Measurements from ENCODE around the gene ISCA2. TPM values are rescaled to one million over a fixed set of nuclear protein-coding genes. Genes with fewer than 3 reads are reported as not detected.

The ISCA2 gene
- polyA plus RNA-seq, 1 donor (not counting 4 experiments of a cell fraction or from before 2014, with no cell fraction given) = 33.0 TPM

DNA sequence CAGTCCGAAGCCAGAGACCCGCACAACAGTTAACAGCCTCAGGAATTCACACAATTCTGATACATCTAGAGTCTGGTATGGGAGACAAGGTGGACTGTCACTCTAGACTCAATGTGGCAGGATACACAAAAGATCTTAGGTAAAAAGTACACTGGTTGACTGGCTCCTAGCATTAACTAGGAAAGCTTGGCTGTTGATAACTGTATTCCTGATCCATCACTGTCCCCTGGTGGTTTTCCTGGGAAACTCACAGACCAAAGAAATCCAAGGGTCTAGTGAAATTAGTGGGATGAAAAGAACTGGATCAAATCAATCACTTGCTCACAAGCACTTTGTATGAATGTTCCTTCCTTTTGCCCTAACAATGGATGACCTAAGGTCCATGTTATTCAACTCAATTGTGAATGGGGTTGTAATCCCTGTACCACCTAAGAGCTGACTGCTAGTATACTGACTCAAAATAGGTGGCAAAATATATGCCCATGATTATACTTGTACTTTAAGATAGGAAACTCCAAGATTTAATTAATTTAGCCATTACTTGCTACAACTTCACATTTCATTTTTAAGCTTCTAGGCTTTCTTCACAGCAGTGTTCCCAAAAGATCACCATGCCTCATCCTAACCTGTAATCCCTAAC is 14.4 kb upstream of the ISCA2 start:
- H3K4me3 ChIP-seq (ENCODE audit: control insufficient read depth in 2 of 3, extremely low read depth in 1 of 3, insufficient read depth in 2 of 3, low read depth in 1 of 3, low read length in 3 of 3) = no peak overlapping the region
- H3K27me3 ChIP-seq (ENCODE audit: control insufficient read depth, extremely low read depth, insufficient read depth, low read length) = no peaks in the 10 kb centered on the region
- no peaks in the 10 kb centered on the region for H3K9me3 ChIP-seq (ENCODE audit: control insufficient read depth, low read depth, low read length)
- FAIRE-seq (peak; percentile 13), DNase-seq (ENCODE audit: low read depth, low spot score) (no peak)
- no peaks in the 10 kb centered on the region for H3K79me2 ChIP-seq (ENCODE audit: control insufficient read depth, insufficient read depth, low read length)
- no peaks in the 10 kb centered on the region for H4K20me1 ChIP-seq (ENCODE audit: control insufficient read depth, extremely low read depth, insufficient read depth, low read length)
- H3K4me2 ChIP-seq (ENCODE audit: control insufficient read depth, extremely low read depth, insufficient read depth, low read depth, low read length) = no peak overlapping the region
- TF ChIP-seq EZH2 (IDR thresholded peaks at IDR 0.05; ENCODE audit: low read length) = no peak
- TF ChIP-seq, protein P1, sequence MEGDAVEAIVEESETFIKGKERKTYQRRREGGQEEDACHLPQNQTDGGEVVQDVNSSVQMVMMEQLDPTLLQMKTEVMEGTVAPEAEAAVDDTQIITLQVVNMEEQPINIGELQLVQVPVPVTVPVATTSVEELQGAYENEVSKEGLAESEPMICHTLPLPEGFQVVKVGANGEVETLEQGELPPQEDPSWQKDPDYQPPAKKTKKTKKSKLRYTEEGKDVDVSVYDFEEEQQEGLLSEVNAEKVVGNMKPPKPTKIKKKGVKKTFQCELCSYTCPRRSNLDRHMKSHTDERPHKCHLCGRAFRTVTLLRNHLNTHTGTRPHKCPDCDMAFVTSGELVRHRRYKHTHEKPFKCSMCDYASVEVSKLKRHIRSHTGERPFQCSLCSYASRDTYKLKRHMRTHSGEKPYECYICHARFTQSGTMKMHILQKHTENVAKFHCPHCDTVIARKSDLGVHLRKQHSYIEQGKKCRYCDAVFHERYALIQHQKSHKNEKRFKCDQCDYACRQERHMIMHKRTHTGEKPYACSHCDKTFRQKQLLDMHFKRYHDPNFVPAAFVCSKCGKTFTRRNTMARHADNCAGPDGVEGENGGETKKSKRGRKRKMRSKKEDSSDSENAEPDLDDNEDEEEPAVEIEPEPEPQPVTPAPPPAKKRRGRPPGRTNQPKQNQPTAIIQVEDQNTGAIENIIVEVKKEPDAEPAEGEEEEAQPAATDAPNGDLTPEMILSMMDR (optimal IDR thresholded peaks at IDR 0.05 in 1 of 3, IDR thresholded peaks at IDR 0.05 in 1 of 3, conservative IDR thresholded peaks at IDR 0.05 in 1 of 3; ENCODE audit: extremely low read depth in 1 of 3, insufficient read depth in 2 of 3, low read length in 3 of 3) = peak; percentile 44 to 53 (median 50)
- no peak overlapping the region for H3K27ac ChIP-seq (ENCODE audit: control insufficient read depth, insufficient read depth, low read length)
- H3K36me3 ChIP-seq (ENCODE audit: control insufficient read depth in 2 of 2, extremely low read depth in 1 of 2, insufficient read depth in 2 of 2, low read length in 2 of 2) = peaks cover 33 to 41% of the 10 kb centered on the region in 2 experiments
- no peak overlapping the region for H3K9ac ChIP-seq (ENCODE audit: control insufficient read depth, extremely low read depth, insufficient read depth, low read length)
- peaks cover 4% of the 10 kb centered on the region for H3K4me1 ChIP-seq (ENCODE audit: control insufficient read depth, extremely low read depth, insufficient read depth, low read length)
- dilution Hi-C loops (cut with MboI; ENCODE audit: extremely low pct_ligation_motif_present, low sequenced_read_pairs) = no loop called here
- no peaks in the 10 kb centered on the region for H3K9me1 ChIP-seq (ENCODE audit: control insufficient read depth, extremely low read depth, insufficient read depth, low read length)
- H2AFZ ChIP-seq (ENCODE audit: control insufficient read depth, low read length) = no peak overlapping the region

DNA sequence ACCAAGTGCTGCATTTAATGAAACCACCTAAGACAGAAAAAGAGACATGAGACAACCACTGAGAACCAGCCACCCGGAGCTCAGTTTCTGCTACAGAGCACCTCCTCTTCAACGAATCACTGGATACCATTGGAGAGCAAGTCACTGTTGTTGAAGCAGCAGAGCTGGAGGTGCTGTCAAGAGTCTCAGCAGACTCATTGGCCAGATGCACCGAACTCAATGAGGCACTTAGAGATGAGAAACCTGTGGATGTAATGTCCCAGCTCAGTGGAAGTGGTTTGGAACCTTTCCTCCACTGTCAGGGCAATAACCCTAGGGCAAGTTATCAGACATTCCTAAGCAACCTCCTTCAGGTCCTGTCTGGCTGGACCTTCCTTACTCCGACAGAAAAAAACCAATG is 13.5 kb upstream of the ISCA2 start:
- dilution Hi-C loops (cut with MboI; ENCODE audit: extremely low pct_ligation_motif_present, low sequenced_read_pairs) = no loop called here
- Histone ChIP-seq H3K9me3 (ENCODE audit: control insufficient read depth, low read depth, low read length) (no peaks in the 10 kb centered on the region), H3K36me3 (ENCODE audit: control insufficient read depth in 2 of 2, extremely low read depth in 1 of 2, insufficient read depth in 2 of 2, low read length in 2 of 2) (peaks cover 38 to 41% of the 10 kb centered on the region in 2 experiments), H3K79me2 (ENCODE audit: control insufficient read depth, insufficient read depth, low read length) (no peaks in the 10 kb centered on the region), H4K20me1 (ENCODE audit: control insufficient read depth, extremely low read depth, insufficient read depth, low read length) (no peaks in the 10 kb centered on the region), H3K9me1 (ENCODE audit: control insufficient read depth, extremely low read depth, insufficient read depth, low read length) (no peaks in the 10 kb centered on the region), H3K4me2 (ENCODE audit: control insufficient read depth, extremely low read depth, insufficient read depth, low read depth, low read length) (no peak overlapping the region), H2AFZ (ENCODE audit: control insufficient read depth, low read length) (no peak overlapping the region), H3K4me1 (ENCODE audit: control insufficient read depth, extremely low read depth, insufficient read depth, low read length) (peaks cover 4% of the 10 kb centered on the region), H3K9ac (ENCODE audit: control insufficient read depth, extremely low read depth, insufficient read depth, low read length) (no peak overlapping the region), H3K27ac (ENCODE audit: control insufficient read depth, insufficient read depth, low read length) (no peak overlapping the region), H3K4me3 (ENCODE audit: control insufficient read depth in 2 of 3, extremely low read depth in 1 of 3, insufficient read depth in 2 of 3, low read depth in 1 of 3, low read length in 3 of 3) (no peak overlapping the region), H3K27me3 (ENCODE audit: control insufficient read depth, extremely low read depth, insufficient read depth, low read length) (no peaks in the 10 kb centered on the region)
- no peak for FAIRE-seq
- no peak for DNase-seq (ENCODE audit: low read depth, low spot score)
- TF ChIP-seq, protein P1 (optimal IDR thresholded peaks at IDR 0.05 in 1 of 3, IDR thresholded peaks at IDR 0.05 in 1 of 3, conservative IDR thresholded peaks at IDR 0.05 in 1 of 3; ENCODE audit: extremely low read depth in 1 of 3, insufficient read depth in 2 of 3, low read length in 3 of 3) = no peak
- TF ChIP-seq EZH2 (IDR thresholded peaks at IDR 0.05; ENCODE audit: low read length) = no peak

Measured in keratinocyte (primary cell).